Activated CD8-positive, alpha-beta T cell treated with anti-CD3 and anti-CD28 coated beads for 36 hours (primary cell): Measurements from ENCODE around the gene CYP2R1. TPM values are rescaled to one million over a fixed set of nuclear protein-coding genes. Genes with fewer than 3 reads are reported as not detected.

Experiments
- ATAC-seq: fragments of 200-7000 bp; cut with Tn5 transposase; one replicate; pipeline ENCODE4 v1.10.0; 2021; ENCODE audit warnings: mild to moderate bottlenecking, moderate library complexity
- CTCF ChIA-PET: fragments of 350-600 bp; sonication (Branson Sonifier 250); formaldehyde crosslinking; loops from one replicate; lab custom pipeline; 2021; ENCODE audit warnings: antibody characterized with exemption; lab: Charles Lee
- POLR2A ChIA-PET: fragments of 350-600 bp; sonication (Branson Sonifier 250); formaldehyde crosslinking; loops from one replicate; lab custom pipeline; 2021; ENCODE audit warnings: antibody characterized with exemption; lab: Charles Lee
- DNase-seq: peaks from one replicate; pipeline ENCODE4 v3.0.0-alpha.2; 2020
- H3K27ac Mint-ChIP-seq: one replicate; pipeline ENCODE4 v1.8.0; 2021; ENCODE audit warnings: mild to moderate bottlenecking, mixed read lengths
- H3K27me3 Mint-ChIP-seq: one replicate; pipeline ENCODE4 v1.8.0; 2021; ENCODE audit warnings: mixed read lengths
- H3K36me3 Mint-ChIP-seq: one replicate; pipeline ENCODE4 v1.8.0; 2021; ENCODE audit warnings: low read depth, mixed read lengths
- H3K4me1 Mint-ChIP-seq: one replicate; pipeline ENCODE4 v1.8.0; 2021; ENCODE audit warnings: low read depth, mixed read lengths
- H3K4me3 Mint-ChIP-seq: one replicate; pipeline ENCODE4 v1.8.0; 2021; ENCODE audit warnings: mild to moderate bottlenecking, moderate library complexity, mixed read lengths
- H3K9me3 Mint-ChIP-seq: one replicate; pipeline ENCODE4 v1.8.0; 2021; ENCODE audit warnings: mixed read lengths
- CTCF ChIP-seq: fragments of 200-600 bp; IDR thresholded peaks from one replicate; pipeline ENCODE4 v1.8.0; 2022; ENCODE audit warnings: antibody characterized with exemption, mild to moderate bottlenecking
- intact Hi-C: fragments of 100-400 bp; cut with micrococcal nuclease; formaldehyde crosslinking; loops from one replicate; pipeline ENCODE4 v1.10.0; 2022
- total RNA-seq, 2 experiments: library from RNA; stranded (reverse); gene quantifications; one replicate each; pipeline ENCODE4 v1.2.3, GENCODE V29; 2021

The CYP2R1 gene
- 10 to 100 TPM; 12.9 to 13.9 TPM for total RNA-seq

- peaks cover 5% of the 10 kb centered on the region for H3K9me3 Mint-ChIP-seq
- peak; percentile 84 for ATAC-seq
- H3K27ac Mint-ChIP-seq: peak within 1 kb of the TSS; percentile 100
- TF ChIP-seq CTCF: no peak
- ChIA-PET CTCF (interaction anchor here (1.2 to 7.0 kb wide), 10 partner anchors 9 to 349 kb away, joined by 3 to 91 read pairs (median 7); no protein-coding TSS in a partner anchor), POLR2A (interaction anchor here (0.7 to 3.0 kb wide), 17 partner anchors 10 to 372 kb away, joined by 3 to 12 read pairs (median 4); partner anchors contain the start of gene PSMA1)
- intact Hi-C loops: loop anchor here (5.0 to 10.0 kb wide), 2 partner anchors 127 to 370 kb away; partner anchors contain the start of gene PSMA1
- H3K27me3 Mint-ChIP-seq: no peaks in the 10 kb centered on the region
- DNase-seq: peak; percentile 94
- H3K4me3 Mint-ChIP-seq: peak within 1 kb of the TSS; percentile 91
- H3K4me1 Mint-ChIP-seq: peaks cover 54% of the 10 kb centered on the region
- H3K36me3 Mint-ChIP-seq: peaks cover 17% of the 10 kb centered on the region
Observed at GRCh38 chr11:14892036-14892556, at the start of gene CYP2R1. TSS of gene CYP2R1 (minus strand) at chr11:14892231. CDS start at chr11:14892205, 26 bp downstream.

- Mint-ChIP-seq H3K27ac (no peak overlapping the region), H3K9me3 (no peaks in the 10 kb centered on the region), H3K4me1 (no peaks in the 10 kb centered on the region), H3K36me3 (peaks cover 3% of the 10 kb centered on the region), H3K4me3 (no peak overlapping the region), H3K27me3 (no peaks in the 10 kb centered on the region)
- no peak for DNase-seq
- ChIA-PET CTCF (no interaction called here), POLR2A (no interaction called here)
- TF ChIP-seq CTCF: no peak
- intact Hi-C loops: no loop called here
- ATAC-seq: no peak
Observed at GRCh38 chr11:14938936-14939335, 46.9 kb upstream of the CYP2R1 start.

- CTCF ChIA-PET: no interaction called here
Observed at GRCh38 chr11:14934641-14935351, 42.8 kb upstream of the CYP2R1 start.

GRCh38 chr11:14932447-14932846, 40.4 kb upstream of the CYP2R1 start:
- no peaks in the 10 kb centered on the region for H3K4me1 Mint-ChIP-seq
- ATAC-seq (no peak), DNase-seq (no peak)
- intact Hi-C loops: no loop called here
- peaks cover 4% of the 10 kb centered on the region for H3K9me3 Mint-ChIP-seq
- no peak overlapping the region for H3K4me3 Mint-ChIP-seq
- no peak overlapping the region for H3K27ac Mint-ChIP-seq
- no peak for TF ChIP-seq CTCF
- peaks cover 2% of the 10 kb centered on the region for H3K36me3 Mint-ChIP-seq
- CTCF ChIA-PET: no interaction called here
- POLR2A ChIA-PET: no interaction called here
- no peaks in the 10 kb centered on the region for H3K27me3 Mint-ChIP-seq

More at GRCh38 chr11:14934641-14935351, 42.8 kb upstream of the CYP2R1 start:
- Mint-ChIP-seq H3K4me3 (no peak overlapping the region), H3K27ac (no peak overlapping the region), H3K27me3 (no peaks in the 10 kb centered on the region), H3K4me1 (no peaks in the 10 kb centered on the region), H3K36me3 (peaks cover 3% of the 10 kb centered on the region), H3K9me3 (no peaks in the 10 kb centered on the region)
- ATAC-seq: no peak
- intact Hi-C loops: no loop called here
- no peak for DNase-seq
- POLR2A ChIA-PET: no interaction called here
- TF ChIP-seq CTCF: no peak

GRCh38 chr11:14930369-14930768, 38.3 kb upstream of the CYP2R1 start:
- peaks cover 4% of the 10 kb centered on the region for H3K9me3 Mint-ChIP-seq
- TF ChIP-seq CTCF: no peak
- DNase-seq: no peak
- H3K4me3 Mint-ChIP-seq: no peak overlapping the region
- no peak overlapping the region for H3K27ac Mint-ChIP-seq
- intact Hi-C loops: no loop called here
- no peaks in the 10 kb centered on the region for H3K27me3 Mint-ChIP-seq
- H3K4me1 Mint-ChIP-seq: no peaks in the 10 kb centered on the region
- CTCF ChIA-PET: interaction anchor here (1.0 to 1.5 kb wide), 3 partner anchors 9 to 39 kb away, joined by 3 to 4 read pairs (median 3); no protein-coding TSS in a partner anchor
- ATAC-seq: no peak
- peaks cover 2% of the 10 kb centered on the region for H3K36me3 Mint-ChIP-seq
- POLR2A ChIA-PET: no interaction called here
